ENCODE data around the gene ARRB2.

GRCh38 chr17:4704991-4705390 is 5.4 kb upstream of the ARRB2 start:
- TF ChIP-seq POLR2A (IDR thresholded peaks at IDR 0.05; ENCODE audit: low read length): no peak
- TF ChIP-seq EP300 (IDR thresholded peaks at IDR 0.05): no peak
